ENCODE measurements around the gene SLC39A11.

DNA sequence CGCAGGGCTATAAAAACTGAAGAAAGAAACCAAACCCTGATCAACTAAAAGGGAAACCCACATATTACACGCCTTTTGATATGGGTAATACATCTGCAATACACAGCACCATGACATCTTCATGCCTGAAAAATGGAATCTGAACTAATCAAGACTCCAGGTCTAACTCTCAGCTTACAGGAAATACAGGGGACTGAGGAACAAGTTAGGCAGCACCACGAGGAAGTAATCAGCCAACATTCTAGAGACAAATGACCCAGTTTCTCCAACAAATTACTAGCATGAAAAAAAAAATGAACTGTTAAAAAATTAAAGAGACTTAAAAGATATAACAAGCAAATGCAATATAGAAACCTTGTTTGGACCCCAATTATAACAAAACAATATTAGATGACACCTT, 9.1 kb downstream of the SLC39A11 start:
- TF ChIP-seq, protein P1, sequence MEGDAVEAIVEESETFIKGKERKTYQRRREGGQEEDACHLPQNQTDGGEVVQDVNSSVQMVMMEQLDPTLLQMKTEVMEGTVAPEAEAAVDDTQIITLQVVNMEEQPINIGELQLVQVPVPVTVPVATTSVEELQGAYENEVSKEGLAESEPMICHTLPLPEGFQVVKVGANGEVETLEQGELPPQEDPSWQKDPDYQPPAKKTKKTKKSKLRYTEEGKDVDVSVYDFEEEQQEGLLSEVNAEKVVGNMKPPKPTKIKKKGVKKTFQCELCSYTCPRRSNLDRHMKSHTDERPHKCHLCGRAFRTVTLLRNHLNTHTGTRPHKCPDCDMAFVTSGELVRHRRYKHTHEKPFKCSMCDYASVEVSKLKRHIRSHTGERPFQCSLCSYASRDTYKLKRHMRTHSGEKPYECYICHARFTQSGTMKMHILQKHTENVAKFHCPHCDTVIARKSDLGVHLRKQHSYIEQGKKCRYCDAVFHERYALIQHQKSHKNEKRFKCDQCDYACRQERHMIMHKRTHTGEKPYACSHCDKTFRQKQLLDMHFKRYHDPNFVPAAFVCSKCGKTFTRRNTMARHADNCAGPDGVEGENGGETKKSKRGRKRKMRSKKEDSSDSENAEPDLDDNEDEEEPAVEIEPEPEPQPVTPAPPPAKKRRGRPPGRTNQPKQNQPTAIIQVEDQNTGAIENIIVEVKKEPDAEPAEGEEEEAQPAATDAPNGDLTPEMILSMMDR (IDR thresholded peaks at IDR 0.05), result no peak
- TF ChIP-seq EP300 (IDR thresholded peaks at IDR 0.05), result no peak
- TF ChIP-seq POLR2A (IDR thresholded peaks at IDR 0.05), result no peak

Measured in upper lobe of left lung (tissue), 4 donors.